MM.1S (cell line): ENCODE measurements around the gene HNRNPLL.

Source experiments
- CTCF ChIP-seq: fragments of 300-600 bp; sonication (generic); IDR thresholded peaks from 2 replicates; pipeline ENCODE4 v1.5.1; 2016; ENCODE audit warnings: antibody characterized with exemption, low read length, mixed read lengths
- EZH2 ChIP-seq: fragments of 300-600 bp; sonication (generic); optimal IDR thresholded peaks from 2 replicates; pipeline ENCODE3; 2017; ENCODE audit warnings: low read depth, mild to moderate bottlenecking, antibody characterized with exemption, low read length, mixed read lengths
- EZH2phosphoT487 ChIP-seq: fragments of 300-600 bp; sonication (generic); IDR thresholded peaks from 2 replicates; pipeline ENCODE4 v1.6.1; 2018; ENCODE audit warnings: antibody characterized with exemption, low read length

GRCh38 chr2:38528534-38528933, 74.2 kb downstream of the HNRNPLL start:
- TF ChIP-seq CTCF (no peak), EZH2 (no peak), EZH2phosphoT487 (no peak)
